ENCODE data around the gene FBXO45.

GRCh38 chr3:196636369-196637349 is 68.2 kb downstream of the FBXO45 start:
- no peak for TF ChIP-seq CTCF (IDR thresholded peaks at IDR 0.05)
- TF ChIP-seq POLR2A (IDR thresholded peaks at IDR 0.05) = no peak

Data from right lobe of liver (tissue), 4 donors.